WTC11 (cell line): ENCODE measurements around the gene PUDP.

Experiments used
- EMX1 ChIP-seq: fragments of 250-450 bp; sonication (Bioruptor Pico); IDR thresholded peaks from 2 replicates; pipeline ENCODE4 v1.8.0; 2021; ENCODE audit warnings: mild to moderate bottlenecking
- GABPB1 ChIP-seq: sonication (generic); formaldehyde crosslinking; IDR thresholded peaks from 2 replicates; pipeline ENCODE4 v1.8.1; 2023; ENCODE audit warnings: mild to moderate bottlenecking, missing genetic modification reagents
- JUN ChIP-seq: sonication (generic); formaldehyde crosslinking; IDR thresholded peaks from 2 replicates; pipeline ENCODE4 v1.8.0; 2023; ENCODE audit warnings: mild to moderate bottlenecking, missing genetic modification reagents
- KAT7 ChIP-seq: sonication (generic); formaldehyde crosslinking; IDR thresholded peaks from 2 replicates; pipeline ENCODE4 v1.8.1; 2023; ENCODE audit warnings: missing genetic modification reagents, mild to moderate bottlenecking, borderline replicate concordance
- TEAD4 ChIP-seq: sonication (generic); formaldehyde crosslinking; IDR thresholded peaks from 2 replicates; pipeline ENCODE4 v1.8.0; 2022; ENCODE audit warnings: mild to moderate bottlenecking, missing genetic modification reagents
- ZNF232 ChIP-seq: sonication (generic); formaldehyde crosslinking; IDR thresholded peaks from 2 replicates; pipeline ENCODE4 v1.8.0; 2022; ENCODE audit warnings: mild to moderate bottlenecking, missing genetic modification reagents
- ZNF263 ChIP-seq: sonication (generic); formaldehyde crosslinking; IDR thresholded peaks from 2 replicates; pipeline ENCODE4 v1.8.1; 2022; ENCODE audit warnings: low read depth, mild to moderate bottlenecking, moderate library complexity, missing genetic modification reagents
- TF ChIP-seq, protein P1 (sequence below): fragments of 200-600 bp; IDR thresholded peaks from 2 replicates; pipeline ENCODE4 v1.8.0; 2022; ENCODE audit warnings: antibody characterized with exemption
- TF ChIP-seq, protein P2 (sequence below): sonication (generic); formaldehyde crosslinking; IDR thresholded peaks from 2 replicates; pipeline ENCODE4 v1.8.1; 2023; ENCODE audit warnings: mild to moderate bottlenecking, missing genetic modification reagents, moderate library complexity

DNA sequence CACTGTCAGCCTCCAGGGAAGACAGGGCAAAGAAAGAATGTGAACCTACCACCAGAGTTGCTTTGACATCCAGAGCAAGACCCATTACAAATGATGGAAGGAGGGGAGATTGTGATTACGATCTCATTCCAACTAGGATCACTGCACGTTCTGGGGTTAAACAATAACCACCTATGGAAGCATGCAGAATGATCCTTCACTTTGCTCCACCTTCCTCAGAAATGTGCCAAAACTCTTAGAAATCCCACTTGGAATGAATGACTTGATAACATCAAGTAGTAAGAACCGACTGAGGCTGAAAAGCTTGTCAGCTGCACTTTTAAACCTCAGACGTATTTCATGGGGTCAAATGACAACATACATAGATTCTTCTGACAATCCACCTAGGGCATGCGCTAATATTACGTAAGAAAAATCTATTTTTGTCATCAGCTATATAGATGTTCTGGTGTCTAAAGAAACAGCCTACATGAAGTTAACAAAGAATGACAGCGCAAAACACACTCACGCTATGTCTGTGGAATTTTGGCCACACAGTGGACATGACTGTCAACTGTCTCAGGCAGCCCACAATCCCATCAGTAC lies 3.9 kb downstream of the PUDP start:
- TF ChIP-seq ZNF263 = no peak
- TF ChIP-seq TEAD4 (CRISPR knock-in tag) = no peak
- TF ChIP-seq, protein P1, sequence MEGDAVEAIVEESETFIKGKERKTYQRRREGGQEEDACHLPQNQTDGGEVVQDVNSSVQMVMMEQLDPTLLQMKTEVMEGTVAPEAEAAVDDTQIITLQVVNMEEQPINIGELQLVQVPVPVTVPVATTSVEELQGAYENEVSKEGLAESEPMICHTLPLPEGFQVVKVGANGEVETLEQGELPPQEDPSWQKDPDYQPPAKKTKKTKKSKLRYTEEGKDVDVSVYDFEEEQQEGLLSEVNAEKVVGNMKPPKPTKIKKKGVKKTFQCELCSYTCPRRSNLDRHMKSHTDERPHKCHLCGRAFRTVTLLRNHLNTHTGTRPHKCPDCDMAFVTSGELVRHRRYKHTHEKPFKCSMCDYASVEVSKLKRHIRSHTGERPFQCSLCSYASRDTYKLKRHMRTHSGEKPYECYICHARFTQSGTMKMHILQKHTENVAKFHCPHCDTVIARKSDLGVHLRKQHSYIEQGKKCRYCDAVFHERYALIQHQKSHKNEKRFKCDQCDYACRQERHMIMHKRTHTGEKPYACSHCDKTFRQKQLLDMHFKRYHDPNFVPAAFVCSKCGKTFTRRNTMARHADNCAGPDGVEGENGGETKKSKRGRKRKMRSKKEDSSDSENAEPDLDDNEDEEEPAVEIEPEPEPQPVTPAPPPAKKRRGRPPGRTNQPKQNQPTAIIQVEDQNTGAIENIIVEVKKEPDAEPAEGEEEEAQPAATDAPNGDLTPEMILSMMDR = no peak
- TF ChIP-seq EMX1 (CRISPR knock-in tag) = no peak
- TF ChIP-seq JUN (CRISPR knock-in tag) = no peak
- TF ChIP-seq, protein P2, sequence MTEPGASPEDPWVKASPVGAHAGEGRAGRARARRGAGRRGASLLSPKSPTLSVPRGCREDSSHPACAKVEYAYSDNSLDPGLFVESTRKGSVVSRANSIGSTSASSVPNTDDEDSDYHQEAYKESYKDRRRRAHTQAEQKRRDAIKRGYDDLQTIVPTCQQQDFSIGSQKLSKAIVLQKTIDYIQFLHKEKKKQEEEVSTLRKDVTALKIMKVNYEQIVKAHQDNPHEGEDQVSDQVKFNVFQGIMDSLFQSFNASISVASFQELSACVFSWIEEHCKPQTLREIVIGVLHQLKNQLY (CRISPR knock-in tag) = no peak
- TF ChIP-seq GABPB1 = no peak
- no peak for TF ChIP-seq KAT7 (CRISPR knock-in tag)
- TF ChIP-seq ZNF232 = no peak
